Measurements from ENCODE around the gene UBE3A. TPM values are rescaled to one million over a fixed set of nuclear protein-coding genes. Genes with fewer than 3 reads are reported as not detected.

The UBE3A gene
- total RNA-seq, 1 experiment from 2014 or later, result 52.8 TPM

DNA sequence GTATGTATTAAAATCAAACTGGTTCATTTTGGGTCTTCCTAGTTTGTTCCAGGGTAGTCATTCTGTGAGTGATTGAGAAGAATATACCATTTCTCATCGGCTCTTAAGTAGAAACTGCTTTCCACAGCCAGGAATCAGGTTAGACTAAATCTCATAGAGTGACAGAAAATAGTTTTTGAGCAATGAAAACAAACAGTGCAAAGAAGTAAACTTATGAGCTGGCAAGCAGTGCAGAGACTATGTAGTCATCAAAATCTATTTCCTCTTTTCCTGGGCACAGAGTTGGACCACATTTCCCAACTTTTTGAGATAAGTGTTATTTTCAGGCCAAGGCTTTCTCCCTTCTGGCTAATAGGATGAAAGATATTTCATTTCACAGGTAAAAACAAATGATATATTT, 66.5 kb downstream of the UBE3A start:
- no peak for DNase-seq (ENCODE audit: low read depth, low spot score)
- in situ Hi-C loops (cut with HindIII; ENCODE audit: low pct_unique_long_range_greater_than_20kb, low sequenced_read_pairs), result no loop called here

DNA sequence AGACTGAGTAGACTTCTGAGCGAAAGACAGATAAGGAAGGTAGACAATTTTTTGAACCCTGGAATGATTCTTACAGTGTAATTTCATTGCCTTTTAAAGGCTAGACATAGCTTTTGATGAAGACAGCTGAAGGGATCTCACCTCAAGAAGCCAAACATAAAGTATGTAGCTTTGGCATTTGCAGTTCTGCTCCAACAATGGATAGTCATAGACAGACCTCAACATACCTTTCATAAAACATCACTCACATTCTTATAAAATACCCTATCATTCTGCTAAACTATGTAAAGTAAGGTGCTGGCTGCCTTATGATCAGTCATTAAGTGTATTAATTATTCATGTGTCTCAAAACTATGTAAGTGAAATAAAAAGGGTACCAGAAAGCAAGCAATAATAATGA, 70.0 kb downstream of the UBE3A start:
- in situ Hi-C loops (cut with HindIII; ENCODE audit: low pct_unique_long_range_greater_than_20kb, low sequenced_read_pairs), result no loop called here
- DNase-seq (ENCODE audit: low read depth, low spot score), result no peak

DNA sequence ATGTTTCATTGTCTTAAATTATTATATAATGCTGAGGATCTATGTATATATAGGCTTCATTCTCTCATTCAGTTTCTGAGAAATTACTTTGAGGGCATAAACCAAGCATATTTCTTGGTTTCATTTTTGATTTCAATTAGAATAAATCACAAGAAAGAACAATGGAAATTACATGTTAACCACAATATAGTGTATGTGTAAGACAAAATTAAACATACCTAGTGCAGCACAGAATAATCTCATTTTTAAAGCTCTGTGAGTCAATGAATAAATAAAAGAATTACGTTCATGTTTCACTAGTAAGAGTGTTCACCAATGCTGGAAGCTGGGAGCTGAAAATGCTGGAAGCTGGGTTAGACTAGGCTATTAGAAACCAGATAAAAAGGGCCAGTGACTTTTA, 72.8 kb downstream of the UBE3A start:
- no peak for DNase-seq (ENCODE audit: low read depth, low spot score)
- in situ Hi-C loops (cut with HindIII; ENCODE audit: low pct_unique_long_range_greater_than_20kb, low sequenced_read_pairs), result no loop called here

DNA sequence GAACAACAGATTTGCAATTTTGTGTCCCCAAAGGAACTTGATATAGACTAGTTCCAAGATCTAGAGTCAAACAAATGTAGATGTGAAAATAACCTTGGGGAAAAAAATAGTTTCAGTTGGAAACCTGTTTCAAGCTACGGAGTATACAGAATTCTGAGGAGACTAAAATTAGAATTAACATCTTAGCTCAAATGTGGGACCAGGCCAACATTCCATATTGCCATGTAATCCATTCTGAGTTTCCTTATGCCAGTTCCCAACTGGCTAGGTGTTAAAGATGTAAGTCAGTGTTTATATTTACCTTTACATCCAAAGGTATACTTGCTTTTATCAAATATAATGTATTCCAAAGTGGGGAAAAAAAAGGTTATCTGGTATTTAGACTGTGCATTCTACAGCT, 76.3 kb downstream of the UBE3A start:
- in situ Hi-C loops (cut with HindIII; ENCODE audit: low pct_unique_long_range_greater_than_20kb, low sequenced_read_pairs), result no loop called here
- no peak for DNase-seq (ENCODE audit: low read depth, low spot score)

DNA sequence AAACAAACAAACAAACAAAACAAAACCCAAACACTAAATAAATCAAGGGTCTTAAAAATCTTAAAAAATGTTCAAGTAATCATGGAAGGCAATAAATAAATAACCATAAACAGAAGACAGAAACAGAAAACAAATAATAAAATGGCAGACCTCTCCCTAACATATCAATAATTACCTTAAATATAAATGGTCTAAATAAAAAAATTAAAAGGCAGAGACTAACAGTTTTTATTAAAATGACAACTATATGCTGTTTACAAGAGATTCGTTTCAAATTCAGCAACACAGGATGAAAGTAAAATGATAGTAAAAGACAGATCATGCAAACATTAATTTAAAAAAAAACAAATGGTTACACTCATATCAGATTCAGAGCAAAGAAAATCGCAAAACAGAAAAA, 91.1 kb downstream of the UBE3A start:
- in situ Hi-C loops (cut with HindIII; ENCODE audit: low pct_unique_long_range_greater_than_20kb, low sequenced_read_pairs), result no loop called here
- no peak for DNase-seq (ENCODE audit: low read depth, low spot score)

DNA sequence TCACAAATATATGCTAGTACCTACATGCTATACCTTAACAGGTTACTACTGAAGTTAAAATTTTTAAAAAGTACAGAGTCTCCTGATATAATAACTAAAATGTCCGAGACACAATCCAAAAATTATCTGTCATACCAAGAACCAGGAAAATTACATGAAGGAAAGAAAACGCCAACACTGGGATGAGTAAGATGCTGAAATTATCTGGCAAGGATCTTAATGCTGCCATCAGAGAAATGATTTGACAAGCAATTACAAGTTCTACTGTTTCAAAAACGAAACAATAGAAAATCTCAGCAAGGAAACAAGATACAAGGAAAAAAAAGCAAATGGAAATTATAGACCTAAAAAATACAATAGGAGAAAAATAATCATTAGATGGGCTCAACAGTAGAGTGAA, 92.5 kb downstream of the UBE3A start:
- in situ Hi-C loops (cut with HindIII; ENCODE audit: low pct_unique_long_range_greater_than_20kb, low sequenced_read_pairs), result no loop called here
- no peak for DNase-seq (ENCODE audit: low read depth, low spot score)

DNA sequence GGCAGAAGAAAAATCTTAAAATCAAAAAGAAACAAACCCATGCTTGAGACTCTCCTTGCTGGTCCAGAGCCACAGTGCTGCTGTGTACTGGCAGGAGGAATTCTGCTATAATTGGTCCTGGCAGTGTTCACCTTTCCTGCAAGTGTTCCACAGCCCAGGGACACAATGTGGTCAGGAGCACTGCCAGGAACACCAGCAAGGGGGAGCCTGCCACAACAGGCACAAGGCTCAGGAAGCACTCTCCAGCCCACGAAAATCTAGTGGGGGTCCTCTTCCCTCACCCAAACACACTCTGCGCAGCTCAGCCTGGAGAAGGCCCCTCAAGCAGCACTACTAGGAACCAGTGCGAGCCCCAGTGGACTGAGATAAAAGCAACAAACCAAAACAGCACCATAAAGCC, 92.9 kb downstream of the UBE3A start:
- no peak for DNase-seq (ENCODE audit: low read depth, low spot score)
- in situ Hi-C loops (cut with HindIII; ENCODE audit: low pct_unique_long_range_greater_than_20kb, low sequenced_read_pairs), result no loop called here

DNA sequence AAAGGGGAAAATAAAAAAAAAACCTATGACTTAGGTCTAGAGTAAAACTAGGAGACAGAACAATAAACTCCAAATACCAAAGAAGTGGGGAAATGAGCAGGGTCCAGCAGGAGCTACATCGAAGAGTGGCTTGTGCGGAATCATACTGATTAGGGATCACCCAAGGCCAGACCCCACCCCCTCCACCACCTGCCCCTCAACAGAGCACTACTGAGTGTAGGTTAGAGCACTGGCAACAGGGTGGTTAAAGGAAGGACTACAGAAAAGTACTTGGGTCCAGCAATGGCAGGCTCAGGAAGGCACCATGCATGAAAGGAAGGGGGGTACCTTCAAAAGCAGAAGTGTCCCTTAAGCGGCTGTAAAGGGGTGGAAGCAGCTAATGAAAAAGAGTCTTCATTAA, 96.2 kb downstream of the UBE3A start:
- in situ Hi-C loops (cut with HindIII; ENCODE audit: low pct_unique_long_range_greater_than_20kb, low sequenced_read_pairs), result no loop called here
- DNase-seq (ENCODE audit: low read depth, low spot score), result no peak

DNA sequence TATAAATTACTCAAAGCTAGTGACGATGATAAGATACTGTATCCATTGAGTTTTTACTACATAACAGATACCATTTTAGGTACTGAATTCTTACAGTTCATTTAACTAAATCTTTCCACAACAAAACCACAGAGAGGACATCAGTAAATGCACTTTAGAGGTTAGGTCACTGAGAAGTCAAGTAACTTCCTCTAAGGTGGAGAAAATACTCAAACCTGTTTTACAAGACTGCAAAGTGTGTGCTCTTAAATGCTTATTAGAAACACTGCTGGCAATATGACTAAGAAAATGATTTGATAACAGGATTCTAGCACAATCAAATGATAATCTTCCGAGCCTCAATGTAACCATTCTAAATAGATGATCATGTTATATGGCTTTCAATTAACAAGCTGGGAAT, 99.4 kb downstream of the UBE3A start:
- in situ Hi-C loops (cut with HindIII; ENCODE audit: low pct_unique_long_range_greater_than_20kb, low sequenced_read_pairs), result no loop called here
- DNase-seq (ENCODE audit: low read depth, low spot score), result no peak

DNA sequence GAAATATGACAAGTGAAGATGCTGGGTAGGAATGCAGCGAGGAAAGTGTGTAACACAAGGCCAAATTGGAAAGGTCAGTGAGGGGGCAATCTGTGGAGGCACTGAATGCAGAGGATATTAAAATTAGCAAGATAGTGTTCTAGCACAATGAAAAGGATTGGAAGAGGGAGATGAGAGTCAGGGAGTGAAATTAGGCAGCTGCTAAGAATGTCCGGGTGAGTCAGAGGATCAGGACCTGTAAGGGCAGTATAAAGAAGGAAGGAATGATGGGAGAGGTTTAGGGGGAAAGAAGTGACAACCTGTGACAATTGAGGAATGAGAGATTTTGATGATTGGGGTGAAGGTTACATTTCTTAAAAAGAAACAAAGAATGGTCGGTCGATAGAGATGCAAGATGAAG, 103.5 kb downstream of the UBE3A start:
- in situ Hi-C loops (cut with HindIII; ENCODE audit: low pct_unique_long_range_greater_than_20kb, low sequenced_read_pairs), result no loop called here
- DNase-seq (ENCODE audit: low read depth, low spot score), result no peak

DNA sequence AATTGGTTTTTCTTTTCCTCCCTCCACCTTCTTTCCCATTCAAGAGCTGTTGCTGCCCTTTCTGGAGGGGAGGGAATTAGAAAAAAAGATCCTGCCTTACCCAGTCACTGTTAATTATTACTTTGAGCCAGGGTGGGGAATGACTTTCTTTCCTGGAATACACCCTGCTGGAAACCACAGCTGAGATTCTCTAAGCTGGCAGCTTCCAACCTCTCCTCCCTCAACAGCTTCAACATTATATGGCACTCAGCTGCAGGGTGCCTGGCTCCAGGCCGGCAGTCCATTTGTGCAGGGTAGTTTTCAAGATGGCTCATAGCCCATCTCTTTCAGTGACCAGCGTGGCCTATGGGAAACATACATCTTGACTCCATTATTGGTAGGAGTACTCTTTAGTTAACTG, 105.8 kb downstream of the UBE3A start:
- no peak for DNase-seq (ENCODE audit: low read depth, low spot score)
- in situ Hi-C loops (cut with HindIII; ENCODE audit: low pct_unique_long_range_greater_than_20kb, low sequenced_read_pairs), result no loop called here

DNA sequence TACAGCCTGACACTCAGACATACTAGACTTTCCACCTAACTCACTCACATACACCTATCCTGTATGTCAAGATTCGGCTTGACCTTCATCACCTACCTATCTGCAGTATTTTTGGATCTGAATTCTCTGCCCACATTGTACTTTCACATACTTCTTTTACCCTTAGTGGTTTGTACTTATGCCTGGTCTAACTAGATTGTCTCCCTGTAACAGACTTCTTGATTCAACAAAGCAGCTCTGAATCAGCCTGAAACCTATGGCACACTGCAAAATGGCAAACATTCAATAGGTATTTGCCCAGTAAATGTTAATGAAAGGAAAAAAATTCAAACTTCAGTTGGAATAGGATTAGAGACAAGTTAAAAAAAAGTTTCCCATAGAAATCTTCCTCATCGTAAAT, 106.5 kb downstream of the UBE3A start:
- in situ Hi-C loops (cut with HindIII; ENCODE audit: low pct_unique_long_range_greater_than_20kb, low sequenced_read_pairs), result no loop called here

DNA sequence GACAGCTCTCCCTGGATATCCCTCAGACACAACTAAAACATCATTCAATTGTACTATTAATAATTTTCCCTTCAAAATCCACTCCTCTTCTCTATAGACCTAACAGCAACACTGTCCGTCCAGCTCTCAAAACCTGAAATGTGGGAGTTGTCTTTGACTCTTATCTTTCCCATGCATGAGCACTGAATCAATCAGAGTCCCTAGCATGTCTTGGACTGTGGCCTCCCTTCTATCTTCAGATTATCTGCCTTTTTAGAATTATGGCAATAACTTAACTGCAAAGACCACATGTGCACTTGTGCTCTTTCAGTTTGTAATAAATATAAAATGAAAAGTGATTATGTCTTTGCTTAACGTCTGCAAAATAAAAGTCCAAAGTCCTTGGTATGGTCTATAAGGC, 107.0 kb downstream of the UBE3A start:
- DNase-seq (ENCODE audit: low read depth, low spot score), result no peak
- in situ Hi-C loops (cut with HindIII; ENCODE audit: low pct_unique_long_range_greater_than_20kb, low sequenced_read_pairs), result no loop called here

More for the DNA sequence above, 106.5 kb downstream of the UBE3A start:
- no peak for DNase-seq (ENCODE audit: low read depth, low spot score)

DNA sequence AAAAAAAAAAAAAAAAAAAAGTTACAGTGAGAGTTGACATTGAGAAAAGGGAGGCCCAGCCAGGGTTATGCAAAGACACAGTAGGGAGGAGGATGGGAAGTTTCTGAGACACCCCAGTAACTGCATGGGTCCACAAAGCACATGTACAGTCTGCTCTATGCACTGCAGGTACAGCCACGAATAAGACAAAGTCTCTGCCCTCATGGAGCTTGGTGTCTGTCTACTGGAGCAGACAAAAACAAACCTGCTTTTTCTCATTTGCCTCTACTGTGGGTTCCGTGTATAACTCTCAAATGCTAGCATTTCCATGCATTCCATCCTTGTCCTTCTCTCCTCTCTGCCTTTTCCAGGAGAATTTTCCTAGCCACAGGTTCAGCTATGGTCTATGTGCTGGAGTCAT, 107.4 kb downstream of the UBE3A start:
- in situ Hi-C loops (cut with HindIII; ENCODE audit: low pct_unique_long_range_greater_than_20kb, low sequenced_read_pairs), result no loop called here
- no peak for DNase-seq (ENCODE audit: low read depth, low spot score)

DNA sequence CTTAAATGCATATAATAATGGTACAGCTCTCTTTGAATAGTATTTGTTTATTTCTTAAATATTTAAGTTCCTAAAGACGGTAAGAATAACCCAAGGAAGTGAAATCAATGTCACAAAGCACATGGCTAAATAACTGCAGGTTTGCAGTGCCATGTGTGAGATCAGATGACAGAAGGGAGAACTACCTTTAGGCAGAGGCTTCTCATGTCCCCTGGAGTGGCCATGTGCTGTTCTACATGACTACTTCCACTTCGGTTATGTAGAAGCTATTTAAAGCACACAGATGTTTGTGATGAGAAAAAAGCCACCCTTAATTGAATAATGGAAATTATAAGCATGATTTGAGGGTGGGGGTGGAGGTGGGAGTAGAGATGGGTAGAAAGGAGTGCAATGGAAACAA, 109.1 kb downstream of the UBE3A start:
- in situ Hi-C loops (cut with HindIII; ENCODE audit: low pct_unique_long_range_greater_than_20kb, low sequenced_read_pairs), result no loop called here

DNA sequence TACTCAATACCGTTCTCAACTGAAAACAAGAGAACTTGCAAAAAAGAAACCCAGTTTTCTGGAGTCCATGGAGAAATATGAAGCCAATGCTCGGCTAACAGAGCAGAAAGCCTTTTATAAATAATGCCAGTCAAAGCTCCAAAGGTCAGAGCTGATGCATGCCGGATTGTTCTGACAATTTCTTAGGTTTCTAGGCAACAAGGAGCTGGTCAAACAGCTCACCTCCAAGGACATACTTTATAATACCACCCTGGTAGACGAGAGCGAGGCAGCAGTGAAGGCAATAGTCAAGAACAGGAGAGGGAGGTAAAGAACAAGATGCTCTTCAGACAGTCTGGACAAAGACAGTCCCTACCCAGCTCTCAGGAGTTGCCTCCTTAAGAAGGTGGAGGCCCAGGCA, 111.1 kb downstream of the UBE3A start:
- no peak for DNase-seq (ENCODE audit: low read depth, low spot score)
- in situ Hi-C loops (cut with HindIII; ENCODE audit: low pct_unique_long_range_greater_than_20kb, low sequenced_read_pairs), result no loop called here

More for the DNA sequence above, 109.1 kb downstream of the UBE3A start:
- no peak for DNase-seq (ENCODE audit: low read depth, low spot score)

DNA sequence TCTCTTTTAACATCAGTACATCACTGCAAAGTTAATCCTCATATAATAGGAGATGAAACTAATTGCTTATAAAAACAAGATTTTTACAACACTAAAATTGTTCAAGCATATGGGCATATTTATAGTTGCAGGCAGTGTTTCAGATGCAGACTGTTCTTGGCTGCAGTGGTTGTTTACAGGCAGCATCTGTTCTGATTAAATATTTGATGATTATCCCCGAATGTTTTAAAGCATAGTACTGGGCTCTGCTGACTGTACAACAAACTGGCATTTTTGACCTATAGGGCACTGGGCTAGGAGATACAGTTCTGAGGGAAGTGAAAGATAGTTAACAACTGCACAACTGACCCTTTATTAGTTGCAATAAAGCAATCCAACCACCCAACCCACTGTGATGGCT, 113.6 kb downstream of the UBE3A start:
- DNase-seq (ENCODE audit: low read depth, low spot score), result no peak
- in situ Hi-C loops (cut with HindIII; ENCODE audit: low pct_unique_long_range_greater_than_20kb, low sequenced_read_pairs), result no loop called here

DNA sequence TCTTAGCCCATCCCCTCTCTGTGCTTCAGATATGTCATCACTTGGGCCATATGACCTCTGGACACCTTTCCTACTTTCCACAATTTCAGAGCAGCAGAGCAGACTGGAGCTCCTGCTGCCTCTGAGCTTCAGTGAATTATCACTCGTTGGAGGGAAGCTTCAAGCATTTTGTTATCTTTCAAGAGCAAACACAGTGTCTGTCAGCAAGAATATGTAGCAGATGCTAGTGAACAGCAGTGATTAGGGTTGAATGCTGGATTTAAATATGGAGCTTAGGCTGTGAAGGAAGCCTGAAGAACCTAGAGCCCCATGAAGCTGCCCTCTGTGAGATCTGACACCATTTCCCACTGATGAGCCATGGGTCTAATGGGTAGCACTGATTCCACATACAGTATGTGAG, 115.4 kb downstream of the UBE3A start:
- in situ Hi-C loops (cut with HindIII; ENCODE audit: low pct_unique_long_range_greater_than_20kb, low sequenced_read_pairs), result no loop called here
- DNase-seq (ENCODE audit: low read depth, low spot score), result no peak

DNA sequence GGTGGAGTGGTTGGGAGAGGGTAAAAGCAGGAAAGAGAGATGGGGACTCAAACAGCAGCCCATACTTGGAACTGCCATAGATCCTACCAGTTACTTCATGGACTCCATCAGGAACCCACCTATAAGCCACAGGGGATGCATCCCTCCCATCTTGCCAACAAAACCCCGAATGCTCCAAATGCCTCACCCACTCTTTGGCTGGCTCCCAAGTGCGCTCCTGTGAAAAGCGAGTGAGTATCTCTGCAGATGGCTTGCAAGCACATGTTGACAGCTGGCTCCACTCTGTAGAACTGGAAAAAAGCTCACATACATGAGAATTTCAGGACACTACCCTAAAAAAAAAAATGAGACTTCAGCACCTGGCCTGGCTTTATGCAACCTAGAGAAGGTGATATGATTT, 151.0 kb downstream of the UBE3A start:
- in situ Hi-C loops (cut with HindIII; ENCODE audit: low pct_unique_long_range_greater_than_20kb, low sequenced_read_pairs), result no loop called here
- DNase-seq (ENCODE audit: low read depth, low spot score), result no peak
